Astrocyte (in vitro differentiated cells and primary cell): ENCODE measurements around the gene EED. TPM values are rescaled to one million over a fixed set of nuclear protein-coding genes. Genes with fewer than 3 reads are reported as not detected.

Source experiments
- DNase-seq: peaks from one replicate; pipeline ENCODE4 v3.0.0-alpha.2; 2010; ENCODE audit warnings: low read depth
- FAIRE-seq: peaks from 2 replicates; lab custom pipeline; 2011; peaks lifted over from hg19 to GRCh38; lab: Jason Lieb, UNC
- H2AFZ ChIP-seq: 2 replicates; pipeline ENCODE4 v1.6.0; 2012; ENCODE audit warnings: low read depth, low read length, inconsistent platforms
- H3K27ac ChIP-seq: 2 replicates; pipeline ENCODE4 v1.5.1; 2011; ENCODE audit warnings: low read depth, low read length, inconsistent platforms
- H3K27me3 ChIP-seq: 2 replicates; pipeline ENCODE4 v1.6.0; 2011; ENCODE audit warnings: low read length, inconsistent platforms; ENCODE audit not compliant: insufficient read depth
- H3K36me3 ChIP-seq: 2 replicates; pipeline ENCODE4 v1.5.1; 2011; ENCODE audit warnings: low read length, inconsistent platforms; ENCODE audit not compliant: insufficient read depth
- H3K4me1 ChIP-seq: 2 replicates; pipeline ENCODE4 v1.5.1; 2011; ENCODE audit warnings: low read length, inconsistent platforms; ENCODE audit not compliant: insufficient read depth
- H3K4me2 ChIP-seq: 2 replicates; pipeline ENCODE4 v1.6.0; 2012; ENCODE audit warnings: low read length, inconsistent platforms
- H3K4me3 ChIP-seq: 2 replicates; pipeline ENCODE4 v1.5.1; 2011; ENCODE audit warnings: low read depth, mild to moderate bottlenecking, low read length, inconsistent platforms; ENCODE audit not compliant: insufficient read depth
- H3K79me2 ChIP-seq: 2 replicates; pipeline ENCODE4 v1.6.0; 2012; ENCODE audit warnings: mild to moderate bottlenecking, low read length, inconsistent platforms; ENCODE audit not compliant: insufficient read depth
- H3K9ac ChIP-seq: 2 replicates; pipeline ENCODE4 v1.6.0; 2012; ENCODE audit warnings: mild to moderate bottlenecking, low read length, inconsistent platforms
- H3K9me3 ChIP-seq: 2 replicates; pipeline ENCODE4 v1.5.1; 2012; ENCODE audit warnings: low read depth, mild to moderate bottlenecking, low read length, inconsistent platforms; ENCODE audit not compliant: insufficient read depth
- H4K20me1 ChIP-seq: 2 replicates; pipeline ENCODE4 v1.6.0; 2012; ENCODE audit warnings: low read length, inconsistent platforms; ENCODE audit not compliant: insufficient read depth
- H3K27ac Mint-ChIP-seq: one replicate; pipeline ENCODE4 v1.8.0; 2021; ENCODE audit warnings: mild to moderate bottlenecking, mixed read lengths; ENCODE audit not compliant: unreplicated experiment
- H3K27me3 Mint-ChIP-seq: one replicate; pipeline ENCODE4 v1.8.0; 2021; ENCODE audit warnings: low read depth, mixed read lengths; ENCODE audit not compliant: unreplicated experiment
- H3K36me3 Mint-ChIP-seq: one replicate; pipeline ENCODE4 v1.8.0; 2021; ENCODE audit warnings: low read depth, mixed read lengths; ENCODE audit not compliant: unreplicated experiment
- H3K4me1 Mint-ChIP-seq: one replicate; pipeline ENCODE4 v1.8.0; 2021; ENCODE audit warnings: low read depth, mixed read lengths; ENCODE audit not compliant: unreplicated experiment
- H3K4me3 Mint-ChIP-seq: one replicate; pipeline ENCODE4 v1.8.0; 2021; ENCODE audit warnings: mild to moderate bottlenecking, moderate library complexity, mixed read lengths; ENCODE audit not compliant: unreplicated experiment
- H3K9me3 Mint-ChIP-seq: one replicate; pipeline ENCODE4 v1.8.0; 2021; ENCODE audit warnings: mild to moderate bottlenecking, mixed read lengths; ENCODE audit not compliant: unreplicated experiment
- EZH2 ChIP-seq: IDR thresholded peaks from 2 replicates; pipeline ENCODE4 v1.6.1; 2012; ENCODE audit warnings: mild to moderate bottlenecking, low read length, inconsistent platforms; ENCODE audit not compliant: insufficient read depth
- total RNA-seq: library from RNA; stranded (reverse); gene quantifications from 2 replicates; pipeline ENCODE4 v1.2.1, GENCODE V29; 2021
- TF ChIP-seq, protein P1 (sequence below): IDR thresholded peaks from 2 replicates; pipeline ENCODE4 v1.5.1; 2011; ENCODE audit warnings: low read depth, mild to moderate bottlenecking, inconsistent platforms, low read length, moderate library complexity; ENCODE audit not compliant: insufficient read depth

Gene EED
- total RNA-seq, 1 donor from 2014 or later = 23.4 TPM

- no peaks in the 10 kb centered on the region for H4K20me1 ChIP-seq
- no peak overlapping the region for H3K9ac ChIP-seq
- DNase-seq (no peak), FAIRE-seq (no peak)
- no peaks in the 10 kb centered on the region for H3K9me3 Mint-ChIP-seq
- H3K4me1 ChIP-seq = no peaks in the 10 kb centered on the region
- no peaks in the 10 kb centered on the region for H3K36me3 Mint-ChIP-seq
- TF ChIP-seq EZH2 = no peak
- TF ChIP-seq, protein P1, sequence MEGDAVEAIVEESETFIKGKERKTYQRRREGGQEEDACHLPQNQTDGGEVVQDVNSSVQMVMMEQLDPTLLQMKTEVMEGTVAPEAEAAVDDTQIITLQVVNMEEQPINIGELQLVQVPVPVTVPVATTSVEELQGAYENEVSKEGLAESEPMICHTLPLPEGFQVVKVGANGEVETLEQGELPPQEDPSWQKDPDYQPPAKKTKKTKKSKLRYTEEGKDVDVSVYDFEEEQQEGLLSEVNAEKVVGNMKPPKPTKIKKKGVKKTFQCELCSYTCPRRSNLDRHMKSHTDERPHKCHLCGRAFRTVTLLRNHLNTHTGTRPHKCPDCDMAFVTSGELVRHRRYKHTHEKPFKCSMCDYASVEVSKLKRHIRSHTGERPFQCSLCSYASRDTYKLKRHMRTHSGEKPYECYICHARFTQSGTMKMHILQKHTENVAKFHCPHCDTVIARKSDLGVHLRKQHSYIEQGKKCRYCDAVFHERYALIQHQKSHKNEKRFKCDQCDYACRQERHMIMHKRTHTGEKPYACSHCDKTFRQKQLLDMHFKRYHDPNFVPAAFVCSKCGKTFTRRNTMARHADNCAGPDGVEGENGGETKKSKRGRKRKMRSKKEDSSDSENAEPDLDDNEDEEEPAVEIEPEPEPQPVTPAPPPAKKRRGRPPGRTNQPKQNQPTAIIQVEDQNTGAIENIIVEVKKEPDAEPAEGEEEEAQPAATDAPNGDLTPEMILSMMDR = no peak
- H3K27ac ChIP-seq = no peak overlapping the region
- H3K4me3 Mint-ChIP-seq = no peak overlapping the region
- H3K27ac Mint-ChIP-seq = no peak overlapping the region
- no peak overlapping the region for H2AFZ ChIP-seq
- H3K4me1 Mint-ChIP-seq = no peaks in the 10 kb centered on the region
- H3K9me3 ChIP-seq = no peaks in the 10 kb centered on the region
- H3K79me2 ChIP-seq = no peaks in the 10 kb centered on the region
- no peak overlapping the region for H3K4me2 ChIP-seq
- no peak overlapping the region for H3K4me3 ChIP-seq
- H3K36me3 ChIP-seq = no peaks in the 10 kb centered on the region
- H3K27me3 Mint-ChIP-seq = peaks cover 4% of the 10 kb centered on the region
- peaks cover 8% of the 10 kb centered on the region for H3K27me3 ChIP-seq
Observed at GRCh38 chr11:86237267-86237804, 7.2 kb upstream of the EED start.

DNA sequence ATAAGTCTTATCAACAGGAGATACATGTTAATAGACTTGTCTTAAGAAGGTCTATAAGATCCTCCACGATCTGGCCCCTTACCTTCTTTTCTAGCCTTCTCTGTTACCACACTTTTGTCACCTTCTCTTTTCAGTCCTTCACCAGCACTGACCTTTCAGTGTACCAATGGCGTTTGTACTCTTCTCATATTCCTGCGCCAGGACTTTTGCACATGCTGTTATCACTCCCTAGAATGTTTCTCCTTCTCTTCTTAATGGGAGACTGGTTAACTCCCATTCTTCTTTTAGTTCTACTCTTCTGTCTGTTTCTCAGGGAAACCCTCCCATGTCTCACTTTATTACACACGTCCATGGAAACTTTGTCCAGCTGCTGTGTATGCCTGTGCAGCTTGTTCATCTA is 4.4 kb upstream of the EED start:
- Histone ChIP-seq H3K36me3 (no peaks in the 10 kb centered on the region), H3K79me2 (peaks cover 1% of the 10 kb centered on the region), H3K4me3 (no peak overlapping the region), H3K9me3 (no peaks in the 10 kb centered on the region), H3K4me1 (peaks cover 5% of the 10 kb centered on the region), H2AFZ (no peak overlapping the region), H3K9ac (no peak overlapping the region), H3K27ac (no peak overlapping the region), H3K4me2 (no peak overlapping the region), H4K20me1 (no peaks in the 10 kb centered on the region), H3K27me3 (peaks cover 8% of the 10 kb centered on the region)
- no peak for FAIRE-seq
- no peaks in the 10 kb centered on the region for H3K9me3 Mint-ChIP-seq
- H3K4me3 Mint-ChIP-seq = no peak overlapping the region
- H3K27ac Mint-ChIP-seq = no peak overlapping the region
- H3K4me1 Mint-ChIP-seq = no peaks in the 10 kb centered on the region
- no peaks in the 10 kb centered on the region for H3K36me3 Mint-ChIP-seq
- H3K27me3 Mint-ChIP-seq = peaks cover 4% of the 10 kb centered on the region
- no peak for DNase-seq
- TF ChIP-seq, protein P1 = no peak
- TF ChIP-seq EZH2 = no peak

DNA sequence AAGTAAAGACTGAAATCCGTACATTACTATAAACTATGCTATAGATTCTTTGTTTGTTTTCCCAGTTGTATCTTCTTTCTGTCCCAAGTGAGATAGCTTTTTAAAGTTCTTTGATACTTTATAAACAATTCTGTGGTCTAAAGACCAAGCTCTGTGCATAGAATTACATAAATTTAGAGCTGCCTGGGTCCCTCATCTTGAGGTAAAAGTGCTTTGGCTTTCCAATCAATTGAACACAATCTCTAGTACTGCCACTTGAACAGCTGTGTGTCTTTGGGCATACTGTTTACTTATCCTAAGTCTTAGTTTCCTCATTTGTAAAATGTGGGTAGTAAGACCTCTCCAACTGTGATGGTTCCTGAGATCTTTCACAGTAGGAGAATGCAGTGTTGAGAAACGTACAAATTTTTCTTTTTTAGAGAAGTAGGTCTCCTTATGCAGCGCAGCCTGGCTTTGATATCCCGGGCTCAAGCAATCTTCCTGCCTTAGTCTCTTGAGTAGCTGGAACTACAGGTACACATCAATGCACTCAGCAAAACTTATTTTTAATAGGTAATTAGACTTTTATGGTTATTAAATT is 2.5 kb upstream of the EED start:
- H3K4me1 ChIP-seq = peaks cover 10% of the 10 kb centered on the region
- peaks cover 4% of the 10 kb centered on the region for H3K4me1 Mint-ChIP-seq
- H3K4me3 ChIP-seq = no peak overlapping the region
- FAIRE-seq = no peak
- H3K4me3 Mint-ChIP-seq = no peak overlapping the region
- no peak overlapping the region for H2AFZ ChIP-seq
- H3K4me2 ChIP-seq = no peak overlapping the region
- H3K27me3 ChIP-seq = peaks cover 8% of the 10 kb centered on the region
- H3K36me3 ChIP-seq = no peaks in the 10 kb centered on the region
- no peak for TF ChIP-seq EZH2
- no peak overlapping the region for H3K27ac Mint-ChIP-seq
- peaks cover 17% of the 10 kb centered on the region for H4K20me1 ChIP-seq
- no peaks in the 10 kb centered on the region for H3K9me3 ChIP-seq
- H3K9ac ChIP-seq = no peak overlapping the region
- peaks cover 20% of the 10 kb centered on the region for H3K79me2 ChIP-seq
- H3K9me3 Mint-ChIP-seq = no peaks in the 10 kb centered on the region
- no peak for DNase-seq
- no peak overlapping the region for H3K27ac ChIP-seq
- no peaks in the 10 kb centered on the region for H3K36me3 Mint-ChIP-seq
- H3K27me3 Mint-ChIP-seq = peaks cover 4% of the 10 kb centered on the region
